SK-N-SH (cell line): ENCODE results near the gene MYMX. TPM values are rescaled to one million over a fixed set of nuclear protein-coding genes. Genes with fewer than 3 reads are reported as not detected.

Source experiments
- CTCF ChIA-PET: fragments of 300-600, 350-600 bp; formaldehyde crosslinking; extraction: SDS; loops from one replicate; lab custom pipeline; 2021; lab: Yijun Ruan, JAX
- POLR2A ChIA-PET: fragments of 350-600 bp; sonication (Branson Sonifier 250); formaldehyde crosslinking; extraction: SDS; loops from one replicate; lab custom pipeline; 2020; ENCODE audit warnings: antibody characterized with exemption, inconsistent platforms; lab: Yijun Ruan, JAX
- DNase-seq: peaks from one replicate; pipeline ENCODE4 v3.0.0; 2012
- H2AFZ ChIP-seq: fragments of 200-600 bp; sonication (generic); 2 replicates; pipeline ENCODE4 v1.8.1; 2016; ENCODE audit warnings: antibody characterized with exemption, mild to moderate bottlenecking, low read depth
- H3F3A ChIP-seq: fragments of 200-600 bp; sonication (generic); replicated peaks from 2 replicates; pipeline ENCODE3; 2016; ENCODE audit warnings: antibody characterized with exemption, mild to moderate bottlenecking; ENCODE audit not compliant: insufficient read depth
- H3K27ac ChIP-seq, 2 experiments: fragments of 200-500 bp in 1 of 2; fragments of 200-600 bp in 1 of 2; sonication (Bioruptor generic) in 1 of 2; sonication (generic), shearing (Covaris generic) in 1 of 2; 2 replicates each; pipeline versions ENCODE4 v1.5.1 to v1.6.1; 2014 to 2016; ENCODE audit warnings: low read depth in 2 of 2, inconsistent platforms in 1 of 2, low read length in 1 of 2, mild to moderate bottlenecking in 1 of 2, mixed read lengths in 1 of 2
- H3K27me3 ChIP-seq: fragments of 200-600 bp; sonication (generic), shearing (Covaris generic); 2 replicates; pipeline ENCODE4 v1.6.1; 2016; ENCODE audit warnings: mixed run types; ENCODE audit not compliant: insufficient read depth
- H3K36me3 ChIP-seq, 2 experiments: fragments of 200-500 bp in 1 of 2; fragments of 200-600 bp in 1 of 2; sonication (Bioruptor generic) in 1 of 2; sonication (generic) in 1 of 2; replicated peaks in 1 of 2; 2 replicates each; pipeline versions ENCODE3 to v1.5.1; 2014 to 2016; ENCODE audit warnings: low read length in 1 of 2, mild to moderate bottlenecking in 1 of 2; ENCODE audit not compliant: insufficient read depth in 2 of 2, control insufficient read depth in 1 of 2
- H3K4me1 ChIP-seq, 2 experiments: fragments of 200-500 bp in 1 of 2; fragments of 200-600 bp in 1 of 2; sonication (Bioruptor generic) in 1 of 2; sonication (generic), shearing (Covaris generic) in 1 of 2; 2 replicates each; pipeline versions ENCODE4 v1.5.1 to v1.6.1; 2014 to 2016; ENCODE audit warnings: low read depth in 1 of 2, low read length in 1 of 2, mixed run types in 1 of 2; ENCODE audit not compliant: insufficient read depth in 2 of 2, control insufficient read depth in 1 of 2
- H3K4me2 ChIP-seq: fragments of 200-600 bp; sonication (generic), shearing (Covaris generic); 2 replicates; pipeline ENCODE4 v1.6.1; 2017; ENCODE audit warnings: mixed run types
- H3K4me3 ChIP-seq, 2 experiments: fragments of 200-500 bp in 1 of 2; fragments of 200-600 bp in 1 of 2; sonication (Bioruptor generic) in 1 of 2; sonication (generic), shearing (Covaris generic) in 1 of 2; 2 replicates each; pipeline versions ENCODE4 v1.5.1 to v1.8.1; 2014 to 2016; ENCODE audit warnings: low read depth in 2 of 2, inconsistent platforms in 1 of 2, low read length in 1 of 2, mild to moderate bottlenecking in 1 of 2, mixed read lengths in 1 of 2, moderate library complexity in 1 of 2
- H3K79me2 ChIP-seq: fragments of 200-600 bp; sonication (generic); 2 replicates; pipeline ENCODE4 v1.8.1; 2017; ENCODE audit warnings: mild to moderate bottlenecking; ENCODE audit not compliant: insufficient read depth
- H3K9ac ChIP-seq: fragments of 200-600 bp; sonication (generic); 2 replicates; pipeline ENCODE4 v1.6.1; 2017; ENCODE audit warnings: mixed run types
- H3K9me2 ChIP-seq: fragments of 200-600 bp; sonication (generic); 2 replicates; pipeline ENCODE4 v1.6.1; 2017; ENCODE audit warnings: mixed run types
- H3K9me3 ChIP-seq: fragments of 200-600 bp; sonication (generic); 2 replicates; pipeline ENCODE4 v1.6.1; 2017; ENCODE audit warnings: mixed run types, mild to moderate bottlenecking, moderate library complexity
- H4K20me1 ChIP-seq: fragments of 200-600 bp; sonication (generic); 2 replicates; pipeline ENCODE4 v1.6.1; 2017; ENCODE audit warnings: mild to moderate bottlenecking, mixed run types; ENCODE audit not compliant: insufficient read depth
- CTCF ChIP-seq: fragments of 200-600 bp; sonication (generic); IDR thresholded peaks from 2 replicates; pipeline ENCODE4 v1.6.1; 2017; ENCODE audit warnings: antibody characterized with exemption, mild to moderate bottlenecking, moderate library complexity
- EP300 ChIP-seq, 2 experiments: IDR thresholded peaks; 2 replicates each; pipeline versions ENCODE4 v1.4.0 to v1.6.1; 2012; ENCODE audit warnings: borderline replicate concordance in 1 of 2, low read depth in 1 of 2, low read length in 1 of 2
- EZH2phosphoT487 ChIP-seq: fragments of 200-600 bp; sonication (generic); IDR thresholded peaks from 2 replicates; pipeline ENCODE4 v1.6.1; 2017; ENCODE audit warnings: low read depth, mixed run types, mild to moderate bottlenecking, antibody characterized with exemption, moderate library complexity, borderline replicate concordance
- GABPA ChIP-seq: IDR thresholded peaks from 2 replicates; pipeline ENCODE4 v1.4.0; 2012; ENCODE audit warnings: low read depth, mild to moderate bottlenecking
- GATA2 ChIP-seq: sonication (generic); formaldehyde crosslinking; IDR thresholded peaks from 2 replicates; pipeline ENCODE4 v1.5.0; 2020; ENCODE audit warnings: mild to moderate bottlenecking, missing genetic modification reagents
- MEF2A ChIP-seq: IDR thresholded peaks from 2 replicates; pipeline ENCODE4 v1.4.0; 2012; ENCODE audit warnings: low read depth, borderline replicate concordance
- PBX3 ChIP-seq: IDR thresholded peaks from 2 replicates; pipeline ENCODE4; 2012
- REST ChIP-seq: IDR thresholded peaks from 2 replicates; pipeline ENCODE4 v1.6.1; 2012; ENCODE audit warnings: mild to moderate bottlenecking, low read depth, low read length, moderate library complexity
- RXRA ChIP-seq: IDR thresholded peaks from 2 replicates; pipeline ENCODE4 v1.4.0; 2012; ENCODE audit warnings: low read depth, mild to moderate bottlenecking, borderline replicate concordance
- SIN3A ChIP-seq: IDR thresholded peaks from 2 replicates; pipeline ENCODE4 v1.6.1; 2012; ENCODE audit warnings: low read depth, mild to moderate bottlenecking, low read length, moderate library complexity, borderline replicate concordance
- TAF1 ChIP-seq: IDR thresholded peaks from 2 replicates; pipeline ENCODE4 v1.6.1; 2012; ENCODE audit warnings: low read depth, mild to moderate bottlenecking, low read length, moderate library complexity, borderline replicate concordance
- TCF12 ChIP-seq: IDR thresholded peaks from 2 replicates; pipeline ENCODE4 v1.4.0; 2012
- TEAD4 ChIP-seq: IDR thresholded peaks from 2 replicates; pipeline ENCODE4 v1.4.0; 2012; ENCODE audit warnings: mild to moderate bottlenecking, borderline replicate concordance; ENCODE audit not compliant: insufficient read depth
- YY1 ChIP-seq: IDR thresholded peaks from 2 replicates; pipeline ENCODE4 v1.4.0; 2012; ENCODE audit warnings: low read depth, mild to moderate bottlenecking
- WGBS: methylation state at CpG from one replicate; pipeline ENCODE4 v1.1.6; 2017; ENCODE audit warnings: low lambda C conversion rate; 5-methylcytosine and 5-hydroxymethylcytosine counted together
- polyA plus RNA-seq, 3 experiments: library from polyadenylated mRNA; depleted of rRNA; stranded (reverse); fragments of >200 nt; gene quantifications; 2 replicates each; pipeline ENCODE4 v1.2.3, GENCODE V29; 2012

The MYMX gene
- polyA plus RNA-seq, 1 of the 3 experiments (the other 2 are of a cell fraction): not detected

GRCh38 chr6:44224029-44224964 lies 7.6 kb downstream of the MYMX start:
- Histone ChIP-seq H3K27me3 (no peaks in the 10 kb centered on the region), H3K4me2 (peak overlapping the region; percentile 99), H3K4me3 (peak overlapping the region; percentile 53 to 65), H3K27ac (peak overlapping the region in 1 of 2 experiments; percentile 64; a peak in 2 of 4 replicates), H3K79me2 (peaks cover 7% of the 10 kb centered on the region; the same call in 1 of the 2 replicates), H3K36me3 (no peaks in the 10 kb centered on the region), H2AFZ (peak overlapping the region; percentile 9), H3K9ac (peak overlapping the region; percentile 54; the same call in 1 of the 2 replicates), H3K4me1 (peaks cover 14 to 76% of the 10 kb centered on the region in 2 experiments), H4K20me1 (peaks cover 5% of the 10 kb centered on the region; the same call in 1 of the 2 replicates), H3K9me3 (no peaks in the 10 kb centered on the region), H3F3A (peaks cover 3% of the 10 kb centered on the region), H3K9me2 (no peaks in the 10 kb centered on the region)
- CTCF ChIA-PET: interaction anchor here (0.7 to 13.7 kb wide), 8 partner anchors 10 to 450 kb away, joined by 3 to 224 read pairs (median 4); partner anchors contain the start of genes AARS2 and HSP90AB1
- no peak for TF ChIP-seq SIN3A
- TF ChIP-seq EP300 (IDR thresholded peaks at IDR 0.05; ENCODE audit: borderline replicate concordance in 1 of 2, low read depth in 1 of 2, low read length in 1 of 2): 0 out of 4 replicates have a peak, but pooled peaks of 1 of the 2 experiments have one; percentile 32
- no peak for TF ChIP-seq TAF1
- no peak for TF ChIP-seq GABPA
- TF ChIP-seq MEF2A: no peak
- no peak for TF ChIP-seq YY1
- TF ChIP-seq GATA2 (CRISPR knock-in tag): peak; percentile 61
- no peak for TF ChIP-seq REST
- TF ChIP-seq RXRA: no peak
- TF ChIP-seq EZH2phosphoT487: no peak
- TF ChIP-seq TEAD4: no peak
- TF ChIP-seq TCF12: no peak
- TF ChIP-seq CTCF: no peak
- TF ChIP-seq PBX3: no peak
- peak; percentile 66 for DNase-seq
- 19% methylated on average over 8 of the region's 18 CpGs for WGBS
- POLR2A ChIA-PET: interaction anchor here (0.6 to 4.7 kb wide), 5 partner anchors 10 to 44 kb away, joined by 3 to 49 read pairs (median 4); partner anchors contain the start of genes HSP90AB1 and SLC35B2
